NCI-H526 treated with DMSO at 0.1 percent for 48 hours (cell line): ENCODE measurements around the gene ZNF493.

Source experiments
- DNase-seq: peaks from one replicate; lab custom pipeline; 2025; lab: John Stamatoyannopoulos, UW

Gene ZNF493

GRCh38 chr19:21396893-21397572 is at the start of gene ZNF493:
ZNF493 (plus strand) TSS chr19:21397133; CDS start chr19:21397238, 105 bp downstream.
- DNase-seq, result peak; percentile 85

- no peak for DNase-seq
These were observed 44.1 kb upstream of the ZNF493 start for GRCh38 chr19:21352830-21353229.

GRCh38 chr19:21358768-21359451 is 38.0 kb upstream of the ZNF493 start, which contains the start of gene ZNF738:
ZNF738 (plus strand) TSS chr19:21359000; CDS start chr19:21359141, 141 bp downstream.
- DNase-seq, result peak; percentile 81

- no peak for DNase-seq
These were observed 34.6 kb upstream of the ZNF493 start for GRCh38 chr19:21362291-21362690.

- DNase-seq, result no peak
These were observed 12.9 kb upstream of the ZNF493 start for GRCh38 chr19:21383980-21384582.

- no peak for DNase-seq
These were observed 812 bp upstream of the ZNF493 start for GRCh38 chr19:21396121-21396520.

GRCh38 chr19:21398851-21399250 is 1.9 kb downstream of the ZNF493 start:
- no peak for DNase-seq

GRCh38 chr19:21402303-21402985 is 5.5 kb downstream of the ZNF493 start:
- no peak for DNase-seq

- DNase-seq, result no peak
These were observed 13.2 kb downstream of the ZNF493 start for GRCh38 chr19:21410166-21410565.

- DNase-seq, result no peak
These were observed 25.3 kb downstream of the ZNF493 start for GRCh38 chr19:21422244-21422643.

- DNase-seq, result no peak
These were observed 26.4 kb downstream of the ZNF493 start for GRCh38 chr19:21423057-21424041.

GRCh38 chr19:21430675-21431074 is 33.7 kb downstream of the ZNF493 start:
- no peak for DNase-seq

- DNase-seq, result no peak
These were observed 35.7 kb downstream of the ZNF493 start for GRCh38 chr19:21432590-21432989.

- DNase-seq, result no peak
These were observed 37.6 kb downstream of the ZNF493 start for GRCh38 chr19:21434516-21434915.

- no peak for DNase-seq
These were observed 38.1 kb downstream of the ZNF493 start for GRCh38 chr19:21434967-21435544.

GRCh38 chr19:21439201-21439751 is 42.3 kb downstream of the ZNF493 start:
- no peak for DNase-seq

- DNase-seq, result no peak
These were observed 43.4 kb downstream of the ZNF493 start for GRCh38 chr19:21440321-21440720.

- no peak for DNase-seq
These were observed 54.3 kb downstream of the ZNF493 start for GRCh38 chr19:21451187-21451586.

GRCh38 chr19:21454901-21455300 is 58.0 kb downstream of the ZNF493 start:
- DNase-seq, result no peak

GRCh38 chr19:21460686-21461085 is 63.8 kb downstream of the ZNF493 start:
- no peak for DNase-seq

GRCh38 chr19:21462540-21462939 is 65.6 kb downstream of the ZNF493 start:
- no peak for DNase-seq
